GM12878 (cell line): ENCODE results near the gene GMCL2. TPM values are rescaled to one million over a fixed set of nuclear protein-coding genes. Genes with fewer than 3 reads are reported as not detected.

Experiments
- ASH2L ChIP-seq: fragments of 300-600, 200-600 bp; sonication (generic); IDR thresholded peaks from 2 replicates; pipeline ENCODE4 v1.6.1; 2017; ENCODE audit warnings: low read depth, mild to moderate bottlenecking, borderline replicate concordance
- CHD2 ChIP-seq: IDR thresholded peaks from 2 replicates; pipeline ENCODE4 v1.6.1; 2011; ENCODE audit warnings: low read depth, low read length, improper control_type of control experiment, borderline replicate concordance
- CHD4 ChIP-seq: fragments of 200-600 bp; sonication (generic); IDR thresholded peaks from 2 replicates; pipeline ENCODE4 v1.6.1; 2016; ENCODE audit warnings: mild to moderate bottlenecking
- EGR1 ChIP-seq, 2 experiments: IDR thresholded peaks; 1 replicate in 1 of 2; 2 replicates in 1 of 2; pipeline ENCODE4 v1.6.1; 2011 to 2012; ENCODE audit warnings: low read depth in 2 of 2, low read length in 2 of 2, borderline replicate concordance in 1 of 2, mild to moderate bottlenecking in 1 of 2, moderate library complexity in 1 of 2
- ETV6 ChIP-seq, 2 experiments: fragments of 450-650 bp in 1 of 2; IDR thresholded peaks in 1 of 2; conservative IDR thresholded peaks in 1 of 2; 2 replicates each; pipeline ENCODE4 v1.6.1; 2014; ENCODE audit warnings: antibody characterized with exemption in 1 of 2, borderline replicate concordance in 1 of 2, low read depth in 1 of 2, mild to moderate bottlenecking in 1 of 2, moderate library complexity in 1 of 2
- GABPA ChIP-seq: IDR thresholded peaks from 2 replicates; pipeline ENCODE4 v1.6.1; 2014; ENCODE audit warnings: antibody characterized with exemption, low read depth, mild to moderate bottlenecking, inconsistent platforms
- IKZF1 ChIP-seq: fragments of 450-650 bp; conservative IDR thresholded peaks from 2 replicates; pipeline ENCODE4 v1.6.1; 2017; ENCODE audit warnings: antibody characterized with exemption, mild to moderate bottlenecking
- KLF5 ChIP-seq: fragments of 450-650 bp; IDR thresholded peaks from 2 replicates; pipeline ENCODE4 v1.6.1; 2014; ENCODE audit warnings: mild to moderate bottlenecking; ENCODE audit not compliant: partially characterized antibody
- LARP7 ChIP-seq: fragments of 450-650 bp; IDR thresholded peaks from 2 replicates; pipeline ENCODE4 v1.6.1; 2017; ENCODE audit warnings: mild to moderate bottlenecking
- MEF2A ChIP-seq: IDR thresholded peaks from 2 replicates; pipeline ENCODE4 v1.6.1; 2011; ENCODE audit warnings: low read depth, mild to moderate bottlenecking, low read length, moderate library complexity; ENCODE audit not compliant: insufficient read depth
- NFYB ChIP-seq: IDR thresholded peaks from 2 replicates; pipeline ENCODE4 v1.6.1; 2011; ENCODE audit warnings: low read depth, mild to moderate bottlenecking, low read length, improper control_type of control experiment, moderate library complexity; ENCODE audit not compliant: insufficient read depth
- NRF1 ChIP-seq: conservative IDR thresholded peaks from 2 replicates; pipeline ENCODE4 v1.6.1; 2011; ENCODE audit warnings: mild to moderate bottlenecking, low read depth, low read length, improper control_type of control experiment
- RAD21 ChIP-seq: IDR thresholded peaks from 2 replicates; pipeline ENCODE4 v1.6.1; 2011; ENCODE audit warnings: mild to moderate bottlenecking, low read depth, low read length, moderate library complexity; ENCODE audit not compliant: insufficient read depth
- RELA ChIP-seq: fragments of 450-650 bp; IDR thresholded peaks from 2 replicates; pipeline ENCODE4 v1.8.0; 2014; ENCODE audit warnings: borderline replicate concordance; ENCODE audit not compliant: partially characterized antibody
- SUZ12 ChIP-seq: fragments of 200-600 bp; sonication (generic); IDR thresholded peaks from one replicate; pipeline ENCODE4 v1.6.1; 2018; ENCODE audit warnings: antibody characterized with exemption, mild to moderate bottlenecking; ENCODE audit not compliant: unreplicated experiment
- TAF1 ChIP-seq: IDR thresholded peaks from 2 replicates; pipeline ENCODE4 v1.6.1; 2011; ENCODE audit warnings: mild to moderate bottlenecking, low read depth, low read length, borderline replicate concordance
- TARDBP ChIP-seq: IDR thresholded peaks from 2 replicates; pipeline ENCODE4 v1.6.1; 2016; ENCODE audit warnings: borderline replicate concordance
- polyA plus RNA-seq, 11 experiments: library from polyadenylated mRNA; depleted of rRNA in 4 of 11; unstranded in 6 of 11; stranded (reverse) in 5 of 11; fragments of >200 nt; fragmentation: Nextera tagmentation in 4 of 11; fragmentation: Illumina TruSeq in 1 of 11; extraction: Ambion mirVana in 4 of 11; extraction: Trizol in 1 of 11; gene quantifications; 1 replicate in 1 of 11; 2 replicates in 10 of 11; pipeline versions ENCODE4 v1.2.1 to v1.2.3, GENCODE V29; 2011 to 2016; ENCODE audit warnings: inconsistent platforms in 2 of 11, missing spikeins in 2 of 11, low read depth in 1 of 11
- total RNA-seq, 4 experiments: library from RNA; depleted of rRNA in 3 of 4; stranded (reverse); fragments of >200 nt in 3 of 4; fragmentation: Illumina TruSeq in 1 of 4; extraction: Trizol in 1 of 4; gene quantifications; 2 replicates each; pipeline versions ENCODE4 v1.2.1 to v1.2.3, GENCODE V29; 2013 to 2021
- TF ChIP-seq, protein P1 (sequence below): fragments of 450-650 bp; IDR thresholded peaks from 2 replicates; pipeline ENCODE4 v1.6.1; 2017; ENCODE audit warnings: mild to moderate bottlenecking, low read depth, inconsistent platforms; ENCODE audit not compliant: poor library complexity, severe bottlenecking
- TF ChIP-seq, protein P2 (sequence below): fragments of 450-650 bp; IDR thresholded peaks from 2 replicates; pipeline ENCODE4 v1.6.1; 2018; ENCODE audit warnings: mild to moderate bottlenecking, low read depth, moderate library complexity; ENCODE audit not compliant: partially characterized antibody
- TF ChIP-seq, protein P3 (sequence below): fragments of 450-650 bp; IDR thresholded peaks from 2 replicates; pipeline ENCODE4 v1.6.1; 2017; ENCODE audit warnings: mild to moderate bottlenecking, moderate library complexity

Gene GMCL2
- total and polyA plus RNA-seq, 10 of the 15 experiments (the other 5 are each of a cell fraction or from before 2014, with no cell fraction given) = 0.07 TPM; not detected in 9

DNA sequence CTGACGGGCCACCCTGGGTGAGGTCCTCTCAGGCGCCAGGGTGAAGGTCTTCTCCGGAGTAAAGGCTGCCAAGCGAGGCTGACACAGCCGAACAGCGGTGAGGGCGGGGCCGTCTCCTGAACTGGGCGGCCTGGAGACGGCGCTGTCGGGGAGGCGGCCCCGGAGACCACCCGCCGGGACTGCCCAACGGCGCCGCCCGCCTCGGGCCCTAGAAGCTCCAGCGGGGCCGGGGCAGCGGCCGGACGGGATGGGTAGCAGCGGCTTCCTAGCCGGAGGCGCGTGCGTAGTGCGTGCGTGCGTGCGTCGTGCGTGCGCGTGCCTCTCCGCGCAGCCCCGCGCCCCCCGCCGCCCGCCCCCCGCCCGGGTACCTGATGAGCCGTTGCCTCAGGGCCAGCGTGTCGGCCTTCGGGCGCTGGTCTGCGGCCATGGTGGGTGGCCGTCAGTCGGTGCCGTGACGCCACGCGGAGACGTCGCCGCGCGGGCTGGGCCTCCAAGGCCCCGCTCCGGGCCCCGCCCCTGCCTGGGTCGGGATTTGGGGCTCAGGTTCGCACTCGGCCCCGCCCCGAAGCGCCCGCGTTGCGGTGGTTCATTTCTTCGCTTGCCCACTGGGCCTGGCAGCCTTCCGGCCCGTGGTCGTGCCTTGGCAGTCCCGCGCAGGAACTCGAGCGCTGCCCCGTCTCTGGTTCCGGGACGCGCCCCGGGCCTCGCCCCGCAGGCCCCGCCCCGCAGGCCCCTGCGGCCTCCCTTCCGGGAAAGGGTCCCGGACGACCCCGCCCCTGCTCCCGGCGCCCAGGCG is 45.2 kb upstream of the GMCL2 start, which contains the start of gene PHYKPL (continued):
- TF ChIP-seq, protein P1, sequence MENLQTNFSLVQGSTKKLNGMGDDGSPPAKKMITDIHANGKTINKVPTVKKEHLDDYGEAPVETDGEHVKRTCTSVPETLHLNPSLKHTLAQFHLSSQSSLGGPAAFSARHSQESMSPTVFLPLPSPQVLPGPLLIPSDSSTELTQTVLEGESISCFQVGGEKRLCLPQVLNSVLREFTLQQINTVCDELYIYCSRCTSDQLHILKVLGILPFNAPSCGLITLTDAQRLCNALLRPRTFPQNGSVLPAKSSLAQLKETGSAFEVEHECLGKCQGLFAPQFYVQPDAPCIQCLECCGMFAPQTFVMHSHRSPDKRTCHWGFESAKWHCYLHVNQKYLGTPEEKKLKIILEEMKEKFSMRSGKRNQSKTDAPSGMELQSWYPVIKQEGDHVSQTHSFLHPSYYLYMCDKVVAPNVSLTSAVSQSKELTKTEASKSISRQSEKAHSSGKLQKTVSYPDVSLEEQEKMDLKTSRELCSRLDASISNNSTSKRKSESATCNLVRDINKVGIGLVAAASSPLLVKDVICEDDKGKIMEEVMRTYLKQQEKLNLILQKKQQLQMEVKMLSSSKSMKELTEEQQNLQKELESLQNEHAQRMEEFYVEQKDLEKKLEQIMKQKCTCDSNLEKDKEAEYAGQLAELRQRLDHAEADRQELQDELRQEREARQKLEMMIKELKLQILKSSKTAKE = no peak
- TF ChIP-seq ASH2L (no peak), TAF1 (peak; percentile 50; the same call in 1 of the 2 replicates), KLF5 (no peak), IKZF1 (peak; percentile 54; the same call in 1 of the 2 replicates), GABPA (no peak), ETV6 (conservative IDR thresholded peaks at IDR 0.05 in 1 of 2, IDR thresholded peaks at IDR 0.05 in 1 of 2; ENCODE audit: borderline replicate concordance in 1 of 2, low read depth in 1 of 2) (no peak), LARP7 (peak; percentile 46; the same call in 1 of the 2 replicates), NFYB (no peak), RAD21 (no peak), RELA (no peak), EGR1 (IDR thresholded peaks at IDR 0.05; ENCODE audit: borderline replicate concordance in 1 of 2, low read depth in 2 of 2, low read length in 2 of 2) (peak; percentile 32 to 82; a peak in 2 of 3 replicates), CHD4 (no peak), TARDBP (no peak), CHD2 (peak; percentile 14; the same call in 1 of the 2 replicates), MEF2A (no peak), SUZ12 (no peak), NRF1 (no peak)
- TF ChIP-seq, protein P2, sequence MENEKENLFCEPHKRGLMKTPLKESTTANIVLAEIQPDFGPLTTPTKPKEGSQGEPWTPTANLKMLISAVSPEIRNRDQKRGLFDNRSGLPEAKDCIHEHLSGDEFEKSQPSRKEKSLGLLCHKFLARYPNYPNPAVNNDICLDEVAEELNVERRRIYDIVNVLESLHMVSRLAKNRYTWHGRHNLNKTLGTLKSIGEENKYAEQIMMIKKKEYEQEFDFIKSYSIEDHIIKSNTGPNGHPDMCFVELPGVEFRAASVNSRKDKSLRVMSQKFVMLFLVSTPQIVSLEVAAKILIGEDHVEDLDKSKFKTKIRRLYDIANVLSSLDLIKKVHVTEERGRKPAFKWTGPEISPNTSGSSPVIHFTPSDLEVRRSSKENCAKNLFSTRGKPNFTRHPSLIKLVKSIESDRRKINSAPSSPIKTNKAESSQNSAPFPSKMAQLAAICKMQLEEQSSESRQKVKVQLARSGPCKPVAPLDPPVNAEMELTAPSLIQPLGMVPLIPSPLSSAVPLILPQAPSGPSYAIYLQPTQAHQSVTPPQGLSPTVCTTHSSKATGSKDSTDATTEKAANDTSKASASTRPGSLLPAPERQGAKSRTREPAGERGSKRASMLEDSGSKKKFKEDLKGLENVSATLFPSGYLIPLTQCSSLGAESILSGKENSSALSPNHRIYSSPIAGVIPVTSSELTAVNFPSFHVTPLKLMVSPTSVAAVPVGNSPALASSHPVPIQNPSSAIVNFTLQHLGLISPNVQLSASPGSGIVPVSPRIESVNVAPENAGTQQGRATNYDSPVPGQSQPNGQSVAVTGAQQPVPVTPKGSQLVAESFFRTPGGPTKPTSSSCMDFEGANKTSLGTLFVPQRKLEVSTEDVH = no peak
- TF ChIP-seq, protein P3, sequence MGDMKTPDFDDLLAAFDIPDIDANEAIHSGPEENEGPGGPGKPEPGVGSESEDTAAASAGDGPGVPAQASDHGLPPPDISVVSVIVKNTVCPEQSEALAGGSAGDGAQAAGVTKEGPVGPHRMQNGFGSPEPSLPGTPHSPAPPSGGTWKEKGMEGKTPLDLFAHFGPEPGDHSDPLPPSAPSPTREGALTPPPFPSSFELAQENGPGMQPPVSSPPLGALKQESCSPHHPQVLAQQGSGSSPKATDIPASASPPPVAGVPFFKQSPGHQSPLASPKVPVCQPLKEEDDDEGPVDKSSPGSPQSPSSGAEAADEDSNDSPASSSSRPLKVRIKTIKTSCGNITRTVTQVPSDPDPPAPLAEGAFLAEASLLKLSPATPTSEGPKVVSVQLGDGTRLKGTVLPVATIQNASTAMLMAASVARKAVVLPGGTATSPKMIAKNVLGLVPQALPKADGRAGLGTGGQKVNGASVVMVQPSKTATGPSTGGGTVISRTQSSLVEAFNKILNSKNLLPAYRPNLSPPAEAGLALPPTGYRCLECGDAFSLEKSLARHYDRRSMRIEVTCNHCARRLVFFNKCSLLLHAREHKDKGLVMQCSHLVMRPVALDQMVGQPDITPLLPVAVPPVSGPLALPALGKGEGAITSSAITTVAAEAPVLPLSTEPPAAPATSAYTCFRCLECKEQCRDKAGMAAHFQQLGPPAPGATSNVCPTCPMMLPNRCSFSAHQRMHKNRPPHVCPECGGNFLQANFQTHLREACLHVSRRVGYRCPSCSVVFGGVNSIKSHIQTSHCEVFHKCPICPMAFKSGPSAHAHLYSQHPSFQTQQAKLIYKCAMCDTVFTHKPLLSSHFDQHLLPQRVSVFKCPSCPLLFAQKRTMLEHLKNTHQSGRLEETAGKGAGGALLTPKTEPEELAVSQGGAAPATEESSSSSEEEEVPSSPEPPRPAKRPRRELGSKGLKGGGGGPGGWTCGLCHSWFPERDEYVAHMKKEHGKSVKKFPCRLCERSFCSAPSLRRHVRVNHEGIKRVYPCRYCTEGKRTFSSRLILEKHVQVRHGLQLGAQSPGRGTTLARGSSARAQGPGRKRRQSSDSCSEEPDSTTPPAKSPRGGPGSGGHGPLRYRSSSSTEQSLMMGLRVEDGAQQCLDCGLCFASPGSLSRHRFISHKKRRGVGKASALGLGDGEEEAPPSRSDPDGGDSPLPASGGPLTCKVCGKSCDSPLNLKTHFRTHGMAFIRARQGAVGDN = peak; percentile 82
